Measurements from ENCODE around the gene RND1.

DNA sequence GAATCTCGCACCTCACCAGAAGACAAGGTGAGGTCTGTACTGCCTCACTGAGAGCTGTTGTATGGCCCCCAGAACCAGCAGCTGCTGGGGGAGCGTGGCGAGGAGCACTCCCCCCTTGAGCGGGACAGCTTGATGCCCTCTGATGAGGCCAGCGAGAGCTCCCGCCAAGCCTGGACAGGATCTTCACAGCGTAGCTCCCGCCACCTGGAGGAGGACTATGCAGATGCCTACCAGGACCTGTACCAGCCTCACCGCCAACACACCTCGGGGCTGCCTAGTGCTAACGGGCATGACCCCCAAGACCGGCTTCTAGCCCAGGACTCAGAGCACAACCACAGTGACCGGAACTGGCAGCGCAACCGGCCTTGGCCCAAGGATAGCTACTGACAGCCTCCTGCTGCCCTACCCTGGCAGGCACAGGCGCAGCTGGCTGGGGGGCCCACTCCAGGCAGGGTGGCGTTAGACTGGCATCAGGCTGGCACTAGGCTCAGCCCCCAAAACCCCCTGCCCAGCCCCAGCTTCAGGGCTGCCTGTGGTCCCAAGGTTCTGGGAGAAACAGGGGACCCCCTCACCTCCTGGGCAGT is 38.1 kb downstream of the RND1 start:
- TF ChIP-seq, protein P1, sequence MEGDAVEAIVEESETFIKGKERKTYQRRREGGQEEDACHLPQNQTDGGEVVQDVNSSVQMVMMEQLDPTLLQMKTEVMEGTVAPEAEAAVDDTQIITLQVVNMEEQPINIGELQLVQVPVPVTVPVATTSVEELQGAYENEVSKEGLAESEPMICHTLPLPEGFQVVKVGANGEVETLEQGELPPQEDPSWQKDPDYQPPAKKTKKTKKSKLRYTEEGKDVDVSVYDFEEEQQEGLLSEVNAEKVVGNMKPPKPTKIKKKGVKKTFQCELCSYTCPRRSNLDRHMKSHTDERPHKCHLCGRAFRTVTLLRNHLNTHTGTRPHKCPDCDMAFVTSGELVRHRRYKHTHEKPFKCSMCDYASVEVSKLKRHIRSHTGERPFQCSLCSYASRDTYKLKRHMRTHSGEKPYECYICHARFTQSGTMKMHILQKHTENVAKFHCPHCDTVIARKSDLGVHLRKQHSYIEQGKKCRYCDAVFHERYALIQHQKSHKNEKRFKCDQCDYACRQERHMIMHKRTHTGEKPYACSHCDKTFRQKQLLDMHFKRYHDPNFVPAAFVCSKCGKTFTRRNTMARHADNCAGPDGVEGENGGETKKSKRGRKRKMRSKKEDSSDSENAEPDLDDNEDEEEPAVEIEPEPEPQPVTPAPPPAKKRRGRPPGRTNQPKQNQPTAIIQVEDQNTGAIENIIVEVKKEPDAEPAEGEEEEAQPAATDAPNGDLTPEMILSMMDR (IDR thresholded peaks at IDR 0.05; ENCODE audit: low read depth, low read length, poor library complexity, severe bottlenecking) = no peak
- no peak for TF ChIP-seq EZH2phosphoT487 (IDR thresholded peaks at IDR 0.05; ENCODE audit: borderline replicate concordance, low read length)
